Measurements from ENCODE around the gene PLCL2.

The PLCL2 gene

GRCh38 chr3:16905704-16906103 is 20.9 kb downstream of the PLCL2 start:
- no peaks in the 10 kb centered on the region for H3K27me3 ChIP-seq (ENCODE audit: insufficient read depth, low read length)
- no peaks in the 10 kb centered on the region for H3K9me3 ChIP-seq (ENCODE audit: low read length)
- H3K36me3 ChIP-seq (ENCODE audit: insufficient read depth, low read length) = no peaks in the 10 kb centered on the region
- H3K4me3 ChIP-seq (ENCODE audit: low read length) = no peak overlapping the region
- H3K4me1 ChIP-seq (ENCODE audit: insufficient read depth, low read length) = no peaks in the 10 kb centered on the region
- no peak overlapping the region for H2AFZ ChIP-seq (ENCODE audit: low read depth, low read length)

- Histone ChIP-seq H3K9me3 (ENCODE audit: low read length) (no peaks in the 10 kb centered on the region), H3K4me3 (ENCODE audit: low read length) (no peak overlapping the region), H3K27me3 (ENCODE audit: insufficient read depth, low read length) (no peaks in the 10 kb centered on the region), H2AFZ (ENCODE audit: low read depth, low read length) (no peak overlapping the region), H3K4me1 (ENCODE audit: insufficient read depth, low read length) (no peaks in the 10 kb centered on the region), H3K36me3 (ENCODE audit: insufficient read depth, low read length) (no peaks in the 10 kb centered on the region)
These were observed 21.9 kb downstream of the PLCL2 start for GRCh38 chr3:16906682-16907081.

GRCh38 chr3:16907243-16907642 is 22.5 kb downstream of the PLCL2 start:
- H2AFZ ChIP-seq (ENCODE audit: low read depth, low read length) = no peak overlapping the region
- no peaks in the 10 kb centered on the region for H3K4me1 ChIP-seq (ENCODE audit: insufficient read depth, low read length)
- no peaks in the 10 kb centered on the region for H3K9me3 ChIP-seq (ENCODE audit: low read length)
- H3K4me3 ChIP-seq (ENCODE audit: low read length) = no peak overlapping the region
- H3K27me3 ChIP-seq (ENCODE audit: insufficient read depth, low read length) = no peaks in the 10 kb centered on the region
- H3K36me3 ChIP-seq (ENCODE audit: insufficient read depth, low read length) = no peaks in the 10 kb centered on the region

GRCh38 chr3:16908016-16908807 is 23.5 kb downstream of the PLCL2 start:
- Histone ChIP-seq H2AFZ (ENCODE audit: low read depth, low read length) (no peak overlapping the region), H3K4me3 (ENCODE audit: low read length) (no peak overlapping the region), H3K36me3 (ENCODE audit: insufficient read depth, low read length) (no peaks in the 10 kb centered on the region), H3K4me1 (ENCODE audit: insufficient read depth, low read length) (no peaks in the 10 kb centered on the region), H3K9me3 (ENCODE audit: low read length) (no peaks in the 10 kb centered on the region), H3K27me3 (ENCODE audit: insufficient read depth, low read length) (no peaks in the 10 kb centered on the region)

- H3K4me1 ChIP-seq (ENCODE audit: insufficient read depth, low read length) = no peaks in the 10 kb centered on the region
- H3K36me3 ChIP-seq (ENCODE audit: insufficient read depth, low read length) = no peaks in the 10 kb centered on the region
- no peak overlapping the region for H3K4me3 ChIP-seq (ENCODE audit: low read length)
- no peak overlapping the region for H2AFZ ChIP-seq (ENCODE audit: low read depth, low read length)
- H3K27me3 ChIP-seq (ENCODE audit: insufficient read depth, low read length) = no peaks in the 10 kb centered on the region
- no peaks in the 10 kb centered on the region for H3K9me3 ChIP-seq (ENCODE audit: low read length)
These were observed 24.1 kb downstream of the PLCL2 start for GRCh38 chr3:16908896-16909295.

GRCh38 chr3:16909802-16910201 is 25.0 kb downstream of the PLCL2 start:
- no peak overlapping the region for H2AFZ ChIP-seq (ENCODE audit: low read depth, low read length)
- no peaks in the 10 kb centered on the region for H3K4me1 ChIP-seq (ENCODE audit: insufficient read depth, low read length)
- no peaks in the 10 kb centered on the region for H3K9me3 ChIP-seq (ENCODE audit: low read length)
- H3K36me3 ChIP-seq (ENCODE audit: insufficient read depth, low read length) = no peaks in the 10 kb centered on the region
- H3K4me3 ChIP-seq (ENCODE audit: low read length) = no peak overlapping the region
- H3K27me3 ChIP-seq (ENCODE audit: insufficient read depth, low read length) = no peaks in the 10 kb centered on the region

GRCh38 chr3:16910207-16910606 is 25.5 kb downstream of the PLCL2 start:
- H3K9me3 ChIP-seq (ENCODE audit: low read length) = no peaks in the 10 kb centered on the region
- H2AFZ ChIP-seq (ENCODE audit: low read depth, low read length) = no peak overlapping the region
- no peaks in the 10 kb centered on the region for H3K36me3 ChIP-seq (ENCODE audit: insufficient read depth, low read length)
- no peaks in the 10 kb centered on the region for H3K27me3 ChIP-seq (ENCODE audit: insufficient read depth, low read length)
- H3K4me1 ChIP-seq (ENCODE audit: insufficient read depth, low read length) = no peaks in the 10 kb centered on the region
- H3K4me3 ChIP-seq (ENCODE audit: low read length) = no peak overlapping the region

GRCh38 chr3:16911916-16912315 is 27.2 kb downstream of the PLCL2 start:
- no peaks in the 10 kb centered on the region for H3K27me3 ChIP-seq (ENCODE audit: insufficient read depth, low read length)
- H2AFZ ChIP-seq (ENCODE audit: low read depth, low read length) = no peak overlapping the region
- no peaks in the 10 kb centered on the region for H3K36me3 ChIP-seq (ENCODE audit: insufficient read depth, low read length)
- H3K9me3 ChIP-seq (ENCODE audit: low read length) = no peaks in the 10 kb centered on the region
- peaks cover 13% of the 10 kb centered on the region for H3K4me1 ChIP-seq (ENCODE audit: insufficient read depth, low read length)
- no peak overlapping the region for H3K4me3 ChIP-seq (ENCODE audit: low read length)

GRCh38 chr3:16912400-16913263 is 27.9 kb downstream of the PLCL2 start:
- Histone ChIP-seq H3K4me3 (ENCODE audit: low read length) (no peak overlapping the region), H2AFZ (ENCODE audit: low read depth, low read length) (no peak overlapping the region), H3K9me3 (ENCODE audit: low read length) (no peaks in the 10 kb centered on the region), H3K36me3 (ENCODE audit: insufficient read depth, low read length) (no peaks in the 10 kb centered on the region), H3K4me1 (ENCODE audit: insufficient read depth, low read length) (peaks cover 20% of the 10 kb centered on the region), H3K27me3 (ENCODE audit: insufficient read depth, low read length) (no peaks in the 10 kb centered on the region)

- Histone ChIP-seq H3K9me3 (ENCODE audit: low read length) (no peaks in the 10 kb centered on the region), H3K4me3 (ENCODE audit: low read length) (no peak overlapping the region), H3K27me3 (ENCODE audit: insufficient read depth, low read length) (no peaks in the 10 kb centered on the region), H2AFZ (ENCODE audit: low read depth, low read length) (no peak overlapping the region), H3K4me1 (ENCODE audit: insufficient read depth, low read length) (peaks cover 22% of the 10 kb centered on the region), H3K36me3 (ENCODE audit: insufficient read depth, low read length) (no peaks in the 10 kb centered on the region)
These were observed 28.5 kb downstream of the PLCL2 start for GRCh38 chr3:16913264-16913580.

- Histone ChIP-seq H3K9me3 (ENCODE audit: low read length) (no peaks in the 10 kb centered on the region), H3K4me1 (ENCODE audit: insufficient read depth, low read length) (peaks cover 22% of the 10 kb centered on the region), H3K4me3 (ENCODE audit: low read length) (no peak overlapping the region), H3K36me3 (ENCODE audit: insufficient read depth, low read length) (no peaks in the 10 kb centered on the region), H2AFZ (ENCODE audit: low read depth, low read length) (no peak overlapping the region), H3K27me3 (ENCODE audit: insufficient read depth, low read length) (no peaks in the 10 kb centered on the region)
These were observed 32.1 kb downstream of the PLCL2 start for GRCh38 chr3:16916840-16917239.

- Histone ChIP-seq H3K36me3 (ENCODE audit: insufficient read depth, low read length) (no peaks in the 10 kb centered on the region), H3K4me3 (ENCODE audit: low read length) (no peak overlapping the region), H2AFZ (ENCODE audit: low read depth, low read length) (no peak overlapping the region), H3K4me1 (ENCODE audit: insufficient read depth, low read length) (peaks cover 22% of the 10 kb centered on the region), H3K27me3 (ENCODE audit: insufficient read depth, low read length) (no peaks in the 10 kb centered on the region), H3K9me3 (ENCODE audit: low read length) (no peaks in the 10 kb centered on the region)
These were observed 32.6 kb downstream of the PLCL2 start for GRCh38 chr3:16917256-16917935.

GRCh38 chr3:16917980-16918682 is 33.4 kb downstream of the PLCL2 start:
- H2AFZ ChIP-seq (ENCODE audit: low read depth, low read length) = no peak overlapping the region
- H3K4me3 ChIP-seq (ENCODE audit: low read length) = no peak overlapping the region
- peaks cover 22% of the 10 kb centered on the region for H3K4me1 ChIP-seq (ENCODE audit: insufficient read depth, low read length)
- no peaks in the 10 kb centered on the region for H3K27me3 ChIP-seq (ENCODE audit: insufficient read depth, low read length)
- no peaks in the 10 kb centered on the region for H3K9me3 ChIP-seq (ENCODE audit: low read length)
- no peaks in the 10 kb centered on the region for H3K36me3 ChIP-seq (ENCODE audit: insufficient read depth, low read length)

Measured in neuron (in vitro differentiated cells).